Activated T-helper 9 cell treated with anti-CD3 and anti-CD28 coated beads, Interleukin-2, amount 50 U/mL, for 16 hours (primary cell): ENCODE data around the gene COLEC11.

Experiments used
- DNase-seq: peaks from one replicate; pipeline ENCODE4 v3.0.0-alpha.2; 2020; ENCODE audit warnings: low read depth

COLEC11 gene

GRCh38 chr2:3639015-3639630 lies 44.2 kb downstream of the COLEC11 start:
- DNase-seq = no peak

- DNase-seq = no peak
These were observed 44.7 kb downstream of the COLEC11 start for GRCh38 chr2:3639653-3640052.

GRCh38 chr2:3641181-3641580 lies 46.3 kb downstream of the COLEC11 start:
- DNase-seq = no peak

GRCh38 chr2:3641841-3642421 lies 47.0 kb downstream of the COLEC11 start:
- no peak for DNase-seq

- no peak for DNase-seq
These were observed 47.8 kb downstream of the COLEC11 start for GRCh38 chr2:3642521-3643215.

- no peak for DNase-seq
These were observed 48.7 kb downstream of the COLEC11 start for GRCh38 chr2:3643371-3644245.

- DNase-seq = no peak
These were observed 49.3 kb downstream of the COLEC11 start for GRCh38 chr2:3644246-3644525.

- DNase-seq = no peak
These were observed 50.1 kb downstream of the COLEC11 start for GRCh38 chr2:3644891-3645605.

GRCh38 chr2:3645745-3646389 lies 51.0 kb downstream of the COLEC11 start:
- no peak for DNase-seq

- DNase-seq = no peak
These were observed 51.5 kb downstream of the COLEC11 start for GRCh38 chr2:3646446-3646845.

GRCh38 chr2:3647246-3647645 lies 52.3 kb downstream of the COLEC11 start:
- no peak for DNase-seq

GRCh38 chr2:3647831-3648651 lies 53.1 kb downstream of the COLEC11 start:
- no peak for DNase-seq

- DNase-seq = no peak
These were observed 53.8 kb downstream of the COLEC11 start for GRCh38 chr2:3648652-3649177.

GRCh38 chr2:3649581-3649980 lies 54.7 kb downstream of the COLEC11 start:
- no peak for DNase-seq

- no peak for DNase-seq
These were observed 55.4 kb downstream of the COLEC11 start for GRCh38 chr2:3650140-3650920.

GRCh38 chr2:3651691-3652648 lies 57.1 kb downstream of the COLEC11 start:
- peak; percentile 33 for DNase-seq

- DNase-seq = no peak
These were observed 58.1 kb downstream of the COLEC11 start for GRCh38 chr2:3652896-3653625.

GRCh38 chr2:3654011-3654410 lies 59.1 kb downstream of the COLEC11 start:
- DNase-seq = no peak
